HG02885 (cell line): ENCODE data around the gene PRR5L.
A peak's percentile ranks its signal among the peaks of the same experiment; 100 is the strongest.

Experiments
- ATAC-seq: cut with Tn5 transposase; IDR thresholded peaks from one replicate; pipeline ENCODE4 v1.9.1; 2021; ENCODE audit warnings: mild to moderate bottlenecking; ENCODE audit not compliant: unreplicated experiment, poor library complexity

Gene PRR5L

DNA sequence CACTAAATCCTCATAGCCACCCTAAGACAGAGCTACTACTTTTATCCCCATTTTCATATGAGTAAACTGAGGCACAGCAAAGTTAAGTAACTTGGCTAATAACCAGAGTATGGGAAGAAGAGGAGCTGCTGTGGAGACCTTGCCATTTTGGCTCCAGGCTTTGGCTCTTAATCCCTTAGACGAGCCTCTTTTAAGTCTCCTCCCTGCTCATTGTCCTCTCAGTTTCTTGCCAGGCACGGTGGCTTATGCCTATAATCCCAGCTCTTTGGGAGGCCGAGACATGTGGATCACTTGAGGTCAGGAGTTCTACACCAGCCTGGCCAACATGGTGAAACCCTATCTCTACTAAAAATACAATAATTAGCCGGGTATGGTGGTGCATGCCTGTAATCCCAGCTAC, 78.6 kb downstream of the PRR5L start:
- ATAC-seq = no peak

DNA sequence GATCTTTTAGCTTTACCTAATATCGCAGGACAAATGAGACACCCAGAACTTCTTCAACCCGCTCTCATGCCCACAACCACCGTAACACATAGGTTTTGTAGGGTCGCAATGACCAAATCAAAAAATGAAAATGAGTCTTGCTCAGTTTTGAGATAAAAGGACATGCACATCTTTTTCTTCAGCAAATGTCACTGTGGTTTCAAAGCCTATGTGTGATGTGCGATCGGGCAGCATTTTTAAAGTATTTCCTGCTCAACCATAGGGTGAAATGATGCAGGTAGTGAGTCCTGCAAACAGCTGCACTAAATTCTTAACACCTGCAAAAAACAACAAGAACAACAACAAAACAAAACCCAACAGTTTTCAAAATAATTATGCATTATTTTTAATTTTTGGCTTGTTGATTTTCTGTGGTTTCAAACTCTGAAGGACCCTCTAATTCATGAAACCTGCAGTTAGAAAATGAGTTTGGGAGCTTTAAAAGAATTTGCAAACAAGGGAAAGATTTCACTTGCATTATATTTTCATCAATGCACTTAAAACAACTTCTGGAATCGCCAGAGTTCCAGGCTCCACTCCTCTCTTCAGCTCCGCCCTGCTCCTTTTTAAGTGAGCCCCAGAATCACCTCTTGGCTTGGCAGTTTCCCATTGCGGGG, 79.4 kb downstream of the PRR5L start:
- no peak for ATAC-seq

DNA sequence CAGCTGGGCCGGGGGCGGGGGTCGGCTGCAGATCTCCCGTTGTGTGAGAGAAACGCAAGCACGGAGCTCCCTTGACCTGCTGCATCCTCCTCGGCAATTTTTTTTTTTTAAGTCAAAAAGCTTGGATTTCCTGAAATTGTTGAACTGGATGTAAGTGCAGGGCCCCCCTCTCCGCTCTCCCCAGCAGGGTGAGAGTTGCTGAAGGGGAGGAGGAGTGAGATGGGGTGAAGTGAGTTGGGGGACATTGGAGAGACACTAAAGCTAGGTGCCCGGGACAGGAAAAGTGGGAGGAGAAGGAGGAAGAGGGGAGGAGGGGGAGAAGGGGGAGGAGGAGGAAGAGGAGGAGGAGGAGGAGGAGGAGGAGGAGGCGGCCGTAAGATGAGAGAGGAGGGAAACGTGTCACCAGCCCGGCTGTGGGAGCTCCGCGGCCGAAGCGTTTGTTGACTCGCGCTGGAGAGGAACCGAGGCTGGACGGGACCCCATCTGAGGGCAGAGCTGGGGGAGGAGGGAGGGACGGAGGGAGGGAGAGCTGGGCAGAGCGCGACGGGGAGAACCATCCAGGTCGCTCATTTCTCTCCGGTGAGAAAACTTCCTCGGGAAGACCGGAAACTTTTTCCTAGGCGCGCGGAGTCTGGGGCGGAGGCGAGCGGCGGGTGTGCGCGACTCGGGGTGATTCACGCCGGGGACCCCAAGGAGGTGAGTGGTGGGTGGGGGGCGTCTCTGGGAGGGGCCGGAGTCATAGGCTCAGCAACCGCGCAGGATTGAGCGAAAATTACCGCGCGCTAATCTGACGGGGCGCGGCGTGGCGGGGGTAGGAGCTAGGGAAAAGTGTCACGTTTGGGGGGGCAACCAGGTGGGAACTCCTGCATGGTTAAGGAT, 80.2 kb downstream of the PRR5L start:
- no peak for ATAC-seq

DNA sequence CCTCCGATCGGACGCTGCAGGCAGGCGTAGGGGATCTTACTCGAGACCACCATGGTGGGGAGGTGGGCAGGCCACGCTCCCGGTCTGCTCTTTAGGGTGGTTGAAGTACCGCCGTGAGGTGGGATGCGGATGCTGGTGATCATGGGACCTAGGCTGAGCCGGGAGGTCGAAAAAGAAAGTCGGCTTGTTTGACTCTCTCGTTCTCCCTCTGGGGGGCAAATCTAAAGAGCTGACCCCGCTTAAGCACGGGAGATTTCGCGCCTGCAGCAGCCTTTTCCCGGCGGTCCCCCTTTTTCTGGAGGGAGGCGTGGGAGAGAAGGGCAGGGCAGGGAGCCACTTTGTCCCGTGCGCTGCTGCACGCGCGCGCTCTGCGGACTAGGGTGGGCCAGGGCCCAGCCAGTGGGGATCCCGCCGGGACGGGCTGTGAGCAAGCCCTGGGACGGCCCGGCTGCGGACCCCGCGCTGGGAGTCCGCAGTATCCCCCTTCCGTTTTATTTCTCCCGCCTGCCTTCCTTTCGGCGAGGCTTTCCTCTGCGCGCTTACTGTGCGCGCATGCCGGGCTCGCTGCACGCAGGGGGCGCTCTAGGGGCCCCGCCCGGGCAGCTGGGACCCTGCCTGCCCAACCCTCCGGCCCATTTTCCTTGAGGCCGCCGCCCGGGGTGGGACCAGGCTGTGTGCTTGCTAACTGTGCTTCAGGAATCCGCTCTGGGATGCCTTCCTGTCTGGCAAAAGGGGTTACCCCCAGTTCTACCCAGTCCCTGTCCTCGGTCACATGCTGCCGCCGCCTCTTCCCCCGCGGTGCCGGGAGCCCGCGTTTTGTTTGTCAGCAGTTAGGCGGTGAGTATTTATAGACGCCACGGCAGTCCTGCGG, 81.0 kb downstream of the PRR5L start:
- peak; percentile 61 for ATAC-seq

DNA sequence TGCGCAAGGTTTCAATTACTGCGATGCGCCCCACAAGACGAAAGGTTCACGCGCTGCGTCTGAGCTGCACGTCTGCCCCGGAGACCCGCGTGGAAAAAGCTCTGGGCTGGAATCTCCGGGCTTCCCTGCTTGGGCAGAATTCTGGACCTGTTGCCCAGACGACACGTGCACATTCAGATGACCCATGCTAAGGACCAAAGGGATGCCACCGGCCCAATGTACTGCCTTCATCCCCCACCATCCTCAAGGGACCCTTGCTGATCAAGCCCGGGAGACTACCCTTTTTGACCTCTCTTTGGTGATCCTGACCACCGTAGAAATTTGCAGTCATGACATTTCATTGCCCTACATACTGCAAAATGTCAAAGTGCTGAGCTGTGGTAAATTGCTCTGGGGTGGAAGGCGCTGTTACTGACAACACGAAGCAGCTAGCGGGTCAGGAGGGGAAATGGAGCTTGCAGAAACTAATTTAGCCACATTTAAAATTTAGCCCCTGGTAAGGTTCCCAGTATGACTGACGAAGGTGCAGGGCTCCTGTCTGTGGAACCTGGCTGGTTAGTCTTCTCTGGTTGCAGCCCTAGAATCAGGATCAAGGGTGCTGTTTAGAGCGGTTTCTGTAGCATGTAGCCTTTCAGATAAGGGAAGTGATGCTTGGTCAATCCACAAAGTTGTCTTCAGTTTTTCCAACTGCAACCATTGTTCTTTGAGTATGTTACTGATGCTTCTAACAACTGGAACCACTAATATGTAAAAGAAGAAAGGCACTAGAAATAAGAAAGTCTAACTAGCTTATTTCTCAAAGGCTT, 81.9 kb downstream of the PRR5L start:
- ATAC-seq = peak; percentile 31

DNA sequence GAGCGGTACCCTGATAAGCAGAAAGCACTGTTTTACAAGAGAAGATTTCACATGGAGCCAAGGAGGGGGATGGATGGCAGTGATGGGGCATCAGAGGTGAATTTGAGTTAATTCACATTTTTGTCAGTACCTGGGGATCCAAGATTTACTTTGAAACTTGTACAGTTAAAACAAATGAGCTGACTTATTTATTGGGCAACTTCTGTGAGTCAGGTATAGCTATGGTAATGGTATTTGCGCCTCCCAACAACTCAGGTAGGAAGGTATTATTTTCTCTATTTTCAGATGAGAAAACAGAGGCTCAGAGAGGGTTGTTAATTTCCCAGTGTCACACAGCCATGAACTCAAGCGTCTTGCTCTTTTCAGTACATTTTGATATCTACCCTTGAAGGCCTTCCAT, 83.6 kb downstream of the PRR5L start:
- no peak for ATAC-seq

DNA sequence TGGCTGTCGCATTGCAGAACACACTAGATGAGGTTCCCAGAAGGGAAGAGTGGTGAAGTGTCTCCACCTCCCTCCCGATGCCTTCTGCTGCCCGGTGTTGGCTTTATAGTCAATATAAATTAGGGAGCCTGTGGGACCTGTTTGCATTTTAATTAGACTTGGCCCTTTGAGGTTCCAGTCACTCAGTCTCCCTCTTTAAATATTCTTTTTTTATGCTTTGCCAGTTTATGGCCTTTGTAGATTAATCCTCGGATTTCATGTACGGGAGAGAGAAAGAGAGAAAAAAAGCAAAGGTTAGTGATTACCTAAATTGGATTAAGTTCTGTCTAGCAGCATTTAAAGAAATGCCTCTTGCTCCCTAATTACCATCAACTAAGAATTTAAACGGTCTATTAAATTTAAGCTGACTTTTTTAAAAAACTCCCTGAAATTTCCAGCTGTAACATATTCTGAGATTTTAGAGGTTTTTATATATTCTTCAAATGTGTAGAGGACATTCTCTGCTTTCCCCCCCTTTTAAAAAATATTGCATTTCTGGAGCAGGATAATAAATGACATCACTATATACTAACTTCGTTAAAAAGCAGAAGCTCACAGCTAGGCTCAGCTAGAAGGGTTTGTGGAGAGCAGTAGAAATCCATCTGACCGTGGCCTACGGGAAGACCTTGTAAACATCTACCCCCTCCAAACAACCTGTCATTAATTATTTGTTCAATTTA, 84.4 kb downstream of the PRR5L start:
- ATAC-seq = no peak

DNA sequence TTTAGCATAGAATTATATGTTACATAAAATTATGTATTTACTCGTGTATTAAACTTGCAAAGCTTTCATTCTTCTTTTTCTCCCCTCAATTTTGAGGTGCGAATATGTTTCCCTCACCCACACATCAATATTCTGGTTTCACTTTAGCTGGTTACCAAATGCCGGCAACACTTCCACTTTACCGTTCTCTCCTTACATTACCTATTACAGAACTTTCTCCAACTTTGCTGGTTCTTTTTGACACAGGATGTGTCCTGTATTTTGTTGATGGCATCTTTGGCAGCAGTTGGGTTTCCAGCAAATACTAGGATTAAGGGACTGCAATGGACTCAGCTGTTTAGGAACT, 84.9 kb downstream of the PRR5L start:
- no peak for ATAC-seq

DNA sequence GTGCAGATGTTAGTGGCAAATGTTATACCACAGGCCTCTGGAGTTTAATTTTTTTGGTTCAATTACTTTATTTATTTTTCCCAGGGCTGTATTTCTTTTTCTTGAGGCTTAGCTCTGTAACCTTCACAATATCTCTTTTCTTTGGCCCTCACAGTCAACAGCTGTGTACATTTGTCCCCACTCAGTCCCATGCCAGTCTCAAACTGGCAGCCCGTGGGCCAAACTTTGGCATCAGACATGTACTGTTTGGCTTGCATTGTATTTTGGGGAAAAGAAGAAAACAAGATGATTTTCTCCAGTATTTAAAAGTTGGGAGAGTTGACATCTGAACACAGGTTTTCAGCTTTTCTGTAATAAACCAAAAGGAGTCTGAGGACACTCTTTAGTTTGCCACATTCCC, 87.1 kb downstream of the PRR5L start:
- ATAC-seq = no peak

DNA sequence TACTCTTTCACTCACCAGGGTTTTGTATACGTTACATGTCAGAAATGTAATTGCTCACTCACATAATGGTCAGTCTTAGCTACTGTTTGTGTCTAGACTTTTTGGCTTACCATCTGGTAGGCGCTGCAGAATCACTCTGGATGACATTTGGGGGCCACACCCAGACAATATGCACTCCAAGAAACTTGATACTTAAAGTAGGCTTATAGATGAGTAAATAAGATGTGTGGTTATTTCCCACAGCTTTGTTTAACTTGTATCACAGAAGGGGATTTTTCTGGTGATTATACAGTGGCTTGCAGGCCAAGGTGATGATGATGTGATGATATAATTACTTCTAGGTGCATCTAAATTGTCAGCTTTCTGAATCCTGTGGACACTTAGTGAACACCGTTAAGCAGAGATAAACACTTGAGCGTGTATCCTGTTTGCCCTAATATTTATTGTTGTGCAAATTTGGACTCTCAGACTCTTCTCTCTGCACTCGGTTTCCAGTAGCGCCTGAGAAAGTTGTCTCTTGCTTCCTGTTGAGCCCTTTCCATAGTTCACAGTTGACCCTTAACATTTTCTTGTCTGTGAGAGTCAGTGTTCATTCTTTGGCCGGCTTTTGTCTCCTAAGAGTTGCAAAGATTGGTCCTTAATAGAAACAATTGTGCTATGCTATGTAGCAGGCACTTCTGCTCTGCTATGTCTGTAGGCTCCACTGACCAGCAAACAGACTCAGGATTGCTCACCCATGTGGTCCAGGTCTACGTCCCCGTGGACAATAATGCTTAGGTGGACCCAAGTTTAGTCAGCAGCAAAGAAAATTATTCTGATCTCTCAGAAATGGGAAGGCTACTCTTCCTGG, 89.3 kb downstream of the PRR5L start:
- ATAC-seq = no peak

DNA sequence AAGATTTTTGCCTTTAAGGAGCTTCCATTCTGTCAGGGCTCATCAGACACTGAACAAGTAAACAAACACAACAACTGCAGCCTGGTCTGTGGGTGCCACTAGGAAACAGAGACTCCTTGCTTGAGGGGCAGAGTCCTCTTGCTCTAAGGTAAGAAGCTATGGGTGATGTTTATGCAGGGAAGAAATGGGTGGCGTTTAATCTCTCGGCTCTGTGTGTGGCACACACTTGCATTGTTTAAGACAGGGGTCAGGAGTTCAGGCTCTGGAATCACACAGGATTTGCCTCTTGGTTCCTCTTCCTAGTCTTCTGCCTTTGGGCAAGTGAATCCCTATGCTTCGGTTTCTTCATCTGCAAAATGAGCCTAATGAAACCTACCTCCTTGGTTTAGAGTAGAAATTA, 90.3 kb downstream of the PRR5L start:
- ATAC-seq = no peak

DNA sequence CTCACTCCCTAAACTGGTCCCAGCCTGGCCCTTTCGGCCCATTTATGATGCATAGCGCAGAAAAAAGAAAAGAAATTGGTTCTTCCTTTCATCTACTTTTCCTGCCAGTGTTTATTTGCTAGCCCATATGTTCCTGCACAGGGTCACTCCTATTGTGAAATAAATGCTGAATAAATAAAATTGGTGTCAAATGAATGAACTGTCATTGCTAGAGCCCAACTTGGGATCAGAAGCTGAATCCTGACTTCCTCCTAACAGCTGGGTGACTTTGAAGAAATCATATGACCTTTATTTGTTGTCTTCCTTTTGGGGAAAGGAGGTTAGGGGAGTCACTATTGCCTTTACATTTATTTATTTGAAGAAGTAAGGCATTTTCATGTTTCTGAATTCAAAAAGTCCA, 92.0 kb downstream of the PRR5L start:
- ATAC-seq = no peak

DNA sequence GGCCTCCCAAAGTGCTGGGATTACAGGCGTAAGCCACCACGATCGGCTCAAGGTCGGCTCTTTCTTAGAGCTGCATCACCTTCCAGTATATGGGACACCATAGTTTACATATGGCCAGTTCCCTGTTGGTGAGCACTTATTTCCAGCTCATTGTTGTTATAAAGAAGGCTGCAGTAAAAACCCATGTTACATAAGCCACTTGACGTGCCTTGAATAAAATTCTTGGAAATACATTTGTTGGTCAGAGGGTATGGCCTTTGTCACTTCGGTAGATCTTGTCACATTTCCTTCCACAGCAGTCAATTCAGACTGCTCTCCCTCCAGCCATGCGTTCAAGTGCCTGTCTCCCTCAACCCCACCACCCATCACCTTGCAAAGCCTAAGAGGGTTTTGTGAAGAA, 92.9 kb downstream of the PRR5L start:
- ATAC-seq = no peak

DNA sequence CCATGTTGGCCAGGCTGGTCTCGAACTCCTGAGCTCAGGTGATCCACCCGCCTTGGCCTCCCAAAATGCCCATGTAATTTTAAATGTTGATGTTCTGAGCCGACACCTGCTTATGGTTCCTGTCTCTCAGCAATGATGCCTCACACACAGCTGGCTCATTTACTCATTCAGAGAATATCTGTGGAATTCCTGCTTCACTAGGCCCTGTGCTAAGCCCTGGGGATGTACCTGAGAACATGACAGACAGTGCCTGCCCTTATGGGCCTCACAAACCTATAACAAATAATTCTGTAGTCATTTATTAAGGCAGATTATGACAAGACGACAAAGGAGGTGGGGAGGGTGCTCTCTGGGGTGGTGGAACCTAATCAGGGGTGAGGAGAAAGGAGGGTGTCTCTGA, 93.7 kb downstream of the PRR5L start:
- no peak for ATAC-seq

DNA sequence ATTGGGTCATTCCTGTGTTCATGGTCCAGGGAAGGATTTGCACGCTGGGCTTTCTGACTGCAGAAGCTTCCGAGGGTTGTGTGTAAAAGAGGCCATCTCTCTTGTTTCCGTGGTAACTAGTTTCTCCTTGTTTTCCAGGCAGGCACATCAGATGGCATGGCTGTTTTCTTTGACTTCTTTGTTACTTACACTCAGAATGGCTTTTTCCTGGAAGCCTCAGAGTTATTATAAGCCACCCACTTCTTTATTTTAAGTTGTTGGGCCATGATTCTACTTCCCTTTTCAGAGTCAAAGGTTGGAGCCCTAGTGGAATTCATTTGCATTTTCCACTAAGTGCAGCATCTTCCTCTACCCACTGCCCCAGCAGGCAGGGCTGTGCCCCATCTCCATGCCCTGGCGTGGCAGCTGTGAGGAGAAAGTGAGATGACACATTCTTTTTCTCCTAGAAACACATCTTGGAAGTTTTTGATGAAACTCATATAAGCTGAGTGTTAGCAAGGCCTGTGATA, 94.9 kb downstream of the PRR5L start:
- ATAC-seq = no peak

DNA sequence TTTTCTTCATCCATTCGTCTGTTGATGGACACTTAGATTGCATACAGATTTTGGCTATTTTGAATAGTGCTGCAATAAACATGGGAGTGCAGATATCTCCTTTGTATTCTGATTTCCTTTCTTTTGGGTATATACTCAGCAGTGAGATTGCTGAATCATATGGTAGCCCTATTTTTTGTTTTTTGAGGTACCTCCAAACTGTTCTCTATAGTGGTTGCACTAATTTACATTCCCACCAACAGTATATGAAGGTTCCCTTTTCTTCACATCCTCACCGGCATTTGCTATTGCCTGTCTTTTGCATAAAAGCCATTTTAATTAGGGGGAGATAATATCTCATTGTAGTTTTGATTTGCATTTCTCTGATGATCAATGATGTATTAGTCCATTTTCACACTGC, 96.1 kb downstream of the PRR5L start:
- ATAC-seq = no peak

DNA sequence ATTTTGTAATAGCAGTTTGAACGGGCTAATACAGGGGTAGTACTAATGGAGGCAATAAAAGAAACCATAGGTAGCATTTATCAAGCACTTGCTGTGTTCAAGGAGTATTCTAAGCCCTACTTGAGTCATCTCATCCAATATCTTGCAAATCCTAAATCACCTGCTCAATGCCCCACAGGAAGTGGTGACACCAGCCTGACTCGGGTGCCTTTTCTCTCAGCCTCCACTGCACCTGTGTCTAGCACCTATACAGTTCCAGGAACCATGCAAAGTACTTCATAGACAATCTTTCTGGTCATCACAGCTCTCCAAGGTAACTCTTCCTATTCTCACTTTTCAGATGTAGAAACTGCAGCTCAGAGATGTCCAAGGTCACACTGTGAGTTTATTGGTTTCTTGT, 98.0 kb downstream of the PRR5L start:
- ATAC-seq = no peak

DNA sequence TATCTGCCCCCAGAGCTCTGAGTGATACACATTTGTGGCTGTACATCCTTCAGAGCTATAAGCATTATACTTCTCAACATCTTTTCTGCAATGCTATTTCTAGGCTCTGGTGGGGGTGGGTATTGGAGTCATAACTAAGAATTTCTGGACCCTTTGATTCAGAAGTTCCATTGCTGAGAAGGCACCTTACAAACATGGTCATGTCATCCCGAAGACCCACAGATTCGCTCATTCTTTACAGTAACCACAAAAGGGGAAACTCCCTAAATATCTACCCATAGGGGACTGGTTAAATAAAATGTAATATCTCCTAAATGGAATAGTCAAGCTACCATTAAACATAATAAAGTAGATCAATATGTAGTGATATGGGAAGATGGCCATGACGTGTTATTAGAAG, 98.8 kb downstream of the PRR5L start:
- ATAC-seq = no peak
